Activated CD4-positive, alpha-beta memory T cell treated with anti-CD3 and anti-CD28 coated beads, Interleukin-2, amount 10 ng/mL, durations not matched to agents 7 days and 5 days (primary cell): ENCODE results near the gene CHN2. TPM values are rescaled to one million over a fixed set of nuclear protein-coding genes. Genes with fewer than 3 reads are reported as not detected.

ENCODE experiments used
- CTCF ChIA-PET: fragments of 350-600 bp; sonication (Branson Sonifier 250); formaldehyde crosslinking; loops from one replicate; lab custom pipeline; 2021; ENCODE audit warnings: antibody characterized with exemption, inconsistent platforms; lab: Charles Lee
- POLR2A ChIA-PET: fragments of 350-600 bp; sonication (Branson Sonifier 250); formaldehyde crosslinking; loops from one replicate; lab custom pipeline; 2021; ENCODE audit warnings: antibody characterized with exemption; lab: Charles Lee
- DNase-seq: peaks from one replicate; pipeline ENCODE4 v3.0.0-alpha.2; 2020
- H3K27ac Mint-ChIP-seq: one replicate; pipeline ENCODE4 v1.8.0; 2021; ENCODE audit warnings: mild to moderate bottlenecking, mixed read lengths
- H3K27me3 Mint-ChIP-seq: one replicate; pipeline ENCODE4 v1.8.0; 2021; ENCODE audit warnings: mixed read lengths
- H3K36me3 Mint-ChIP-seq: one replicate; pipeline ENCODE4 v1.8.0; 2021; ENCODE audit warnings: low read depth, mixed read lengths
- H3K4me1 Mint-ChIP-seq: one replicate; pipeline ENCODE4 v1.8.0; 2021; ENCODE audit warnings: mixed read lengths
- H3K4me3 Mint-ChIP-seq: one replicate; pipeline ENCODE4 v1.8.0; 2021; ENCODE audit warnings: mild to moderate bottlenecking, mixed read lengths
- H3K9me3 Mint-ChIP-seq: one replicate; pipeline ENCODE4 v1.8.0; 2021; ENCODE audit warnings: mixed read lengths
- total RNA-seq, 2 experiments: library from RNA; stranded (reverse); gene quantifications; one replicate each; pipeline ENCODE4 v1.2.3, GENCODE V29; 2021

Gene CHN2
- total RNA-seq, 2 experiments from 2014 or later, result 6.8 to 7.4 TPM

GRCh38 chr7:29371472-29371871 is 176.9 kb downstream of the CHN2 start:
- ChIA-PET POLR2A (no interaction called here), CTCF (no interaction called here)
- Mint-ChIP-seq H3K27me3 (no peaks in the 10 kb centered on the region), H3K4me3 (no peak overlapping the region), H3K36me3 (no peaks in the 10 kb centered on the region), H3K27ac (no peak overlapping the region), H3K9me3 (no peaks in the 10 kb centered on the region), H3K4me1 (no peaks in the 10 kb centered on the region)
- DNase-seq, result no peak

GRCh38 chr7:29372351-29373090 is 177.9 kb downstream of the CHN2 start:
- Mint-ChIP-seq H3K27me3 (no peaks in the 10 kb centered on the region), H3K27ac (no peak overlapping the region), H3K9me3 (no peaks in the 10 kb centered on the region), H3K36me3 (no peaks in the 10 kb centered on the region), H3K4me3 (no peak overlapping the region), H3K4me1 (no peaks in the 10 kb centered on the region)
- DNase-seq, result no peak
- POLR2A ChIA-PET, result no interaction called here
- CTCF ChIA-PET, result no interaction called here

GRCh38 chr7:29375641-29376562 is 181.3 kb downstream of the CHN2 start:
- no peak overlapping the region for H3K27ac Mint-ChIP-seq
- H3K4me3 Mint-ChIP-seq, result no peak overlapping the region
- CTCF ChIA-PET, result no interaction called here
- POLR2A ChIA-PET, result no interaction called here
- H3K9me3 Mint-ChIP-seq, result no peaks in the 10 kb centered on the region
- H3K4me1 Mint-ChIP-seq, result no peaks in the 10 kb centered on the region
- no peaks in the 10 kb centered on the region for H3K36me3 Mint-ChIP-seq
- no peak for DNase-seq
- no peaks in the 10 kb centered on the region for H3K27me3 Mint-ChIP-seq

- Mint-ChIP-seq H3K9me3 (no peaks in the 10 kb centered on the region), H3K36me3 (no peaks in the 10 kb centered on the region), H3K27ac (no peak overlapping the region), H3K27me3 (no peaks in the 10 kb centered on the region), H3K4me3 (no peak overlapping the region), H3K4me1 (no peaks in the 10 kb centered on the region)
- no peak for DNase-seq
- POLR2A ChIA-PET, result no interaction called here
- CTCF ChIA-PET, result no interaction called here
Measured at GRCh38 chr7:29377718-29378117, 183.1 kb downstream of the CHN2 start.

GRCh38 chr7:29379551-29379950 is 185.0 kb downstream of the CHN2 start:
- Mint-ChIP-seq H3K36me3 (no peaks in the 10 kb centered on the region), H3K9me3 (no peaks in the 10 kb centered on the region), H3K4me3 (no peak overlapping the region), H3K27me3 (no peaks in the 10 kb centered on the region), H3K4me1 (no peaks in the 10 kb centered on the region), H3K27ac (no peak overlapping the region)
- CTCF ChIA-PET, result no interaction called here
- POLR2A ChIA-PET, result no interaction called here
- DNase-seq, result no peak

GRCh38 chr7:29381206-29382094 is 186.9 kb downstream of the CHN2 start:
- ChIA-PET POLR2A (no interaction called here), CTCF (no interaction called here)
- Mint-ChIP-seq H3K4me1 (no peaks in the 10 kb centered on the region), H3K27ac (no peak overlapping the region), H3K9me3 (no peaks in the 10 kb centered on the region), H3K27me3 (no peaks in the 10 kb centered on the region), H3K4me3 (no peak overlapping the region), H3K36me3 (no peaks in the 10 kb centered on the region)
- DNase-seq, result no peak

- no peak overlapping the region for H3K27ac Mint-ChIP-seq
- CTCF ChIA-PET, result no interaction called here
Measured at GRCh38 chr7:29384277-29384676, 189.7 kb downstream of the CHN2 start.

GRCh38 chr7:29385214-29385814 is 190.7 kb downstream of the CHN2 start:
- Mint-ChIP-seq H3K4me1 (no peaks in the 10 kb centered on the region), H3K36me3 (no peaks in the 10 kb centered on the region), H3K27ac (no peak overlapping the region), H3K27me3 (no peaks in the 10 kb centered on the region), H3K9me3 (no peaks in the 10 kb centered on the region), H3K4me3 (no peak overlapping the region)
- ChIA-PET POLR2A (no interaction called here), CTCF (interaction anchor here (0.9 kb wide), 1 partner anchor 22 kb away, joined by 3 read pairs; no protein-coding TSS in a partner anchor)
- no peak for DNase-seq

More at GRCh38 chr7:29384277-29384676, 189.7 kb downstream of the CHN2 start:
- no peaks in the 10 kb centered on the region for H3K36me3 Mint-ChIP-seq
- POLR2A ChIA-PET, result no interaction called here
- H3K4me1 Mint-ChIP-seq, result no peaks in the 10 kb centered on the region
- no peaks in the 10 kb centered on the region for H3K27me3 Mint-ChIP-seq
- no peaks in the 10 kb centered on the region for H3K9me3 Mint-ChIP-seq
- no peak overlapping the region for H3K4me3 Mint-ChIP-seq
- no peak for DNase-seq

GRCh38 chr7:29386196-29386765 is 191.7 kb downstream of the CHN2 start:
- Mint-ChIP-seq H3K27me3 (no peaks in the 10 kb centered on the region), H3K4me3 (no peak overlapping the region), H3K36me3 (no peaks in the 10 kb centered on the region), H3K27ac (no peak overlapping the region), H3K9me3 (no peaks in the 10 kb centered on the region), H3K4me1 (no peaks in the 10 kb centered on the region)
- DNase-seq, result no peak
- ChIA-PET POLR2A (no interaction called here), CTCF (interaction anchor here (0.9 kb wide), 2 partner anchors 22 to 465 kb away, joined by 3 read pairs; no protein-coding TSS in a partner anchor)

GRCh38 chr7:29391262-29391661 is 196.7 kb downstream of the CHN2 start:
- DNase-seq, result no peak
- peaks cover 3% of the 10 kb centered on the region for H3K27me3 Mint-ChIP-seq
- CTCF ChIA-PET, result no interaction called here
- no peaks in the 10 kb centered on the region for H3K36me3 Mint-ChIP-seq
- no peaks in the 10 kb centered on the region for H3K4me1 Mint-ChIP-seq
- H3K27ac Mint-ChIP-seq, result no peak overlapping the region
- POLR2A ChIA-PET, result no interaction called here
- H3K4me3 Mint-ChIP-seq, result no peak overlapping the region
- H3K9me3 Mint-ChIP-seq, result no peaks in the 10 kb centered on the region

- ChIA-PET POLR2A (no interaction called here), CTCF (no interaction called here)
- H3K36me3 Mint-ChIP-seq, result no peaks in the 10 kb centered on the region
- H3K27me3 Mint-ChIP-seq, result peaks cover 3% of the 10 kb centered on the region
- H3K4me1 Mint-ChIP-seq, result no peaks in the 10 kb centered on the region
- no peak overlapping the region for H3K27ac Mint-ChIP-seq
- DNase-seq, result no peak
- H3K9me3 Mint-ChIP-seq, result no peaks in the 10 kb centered on the region
- no peak overlapping the region for H3K4me3 Mint-ChIP-seq
Measured at GRCh38 chr7:29394321-29394720, 199.7 kb downstream of the CHN2 start.

- Mint-ChIP-seq H3K4me3 (no peak overlapping the region), H3K4me1 (no peaks in the 10 kb centered on the region), H3K36me3 (no peaks in the 10 kb centered on the region), H3K27ac (no peak overlapping the region), H3K9me3 (no peaks in the 10 kb centered on the region), H3K27me3 (peaks cover under 1% of the 10 kb centered on the region)
- CTCF ChIA-PET, result interaction anchor here (1.1 to 1.2 kb wide), 2 partner anchors 12 to 206 kb away, joined by 4 read pairs; no protein-coding TSS in a partner anchor
- POLR2A ChIA-PET, result no interaction called here
- DNase-seq, result no peak
Measured at GRCh38 chr7:29396563-29396962, 202.0 kb downstream of the CHN2 start.
